GM12878 (cell line): ENCODE results near the gene KRT33A. TPM values are rescaled to one million over a fixed set of nuclear protein-coding genes. Genes with fewer than 3 reads are reported as not detected.

ENCODE experiments used
- ATAC-seq: fragments of 200-7000 bp; cut with Tn5 transposase; 3 replicates; pipeline ENCODE4 v1.9.1; 2020; ENCODE audit warnings: mild to moderate bottlenecking, moderate library complexity
- BruUV-seq: library from RNA; stranded (reverse); fragments of 400-500 nt; replicated peaks from 2 replicates; lab custom pipeline; 2021; lab: Mats Ljungman, UMichigan
- CTCF ChIA-PET: fragments of 300-600 bp; sonication (Branson Sonifier 250); formaldehyde crosslinking; extraction: SDS; loops from one replicate; lab custom pipeline; 2021; ENCODE audit warnings: inconsistent platforms; lab: Yijun Ruan, JAX
- POLR2A ChIA-PET: fragments of 350-600 bp; formaldehyde crosslinking; extraction: SDS; loops from one replicate; lab custom pipeline; 2021; ENCODE audit warnings: inconsistent platforms; lab: Charles Lee
- RAD21 ChIA-PET: fragments of 300-600 bp; sonication (Branson Sonifier 250); formaldehyde crosslinking; loops from one replicate; lab custom pipeline; 2023; ENCODE audit warnings: antibody characterized with exemption; ENCODE audit not compliant: unreplicated experiment; lab: Charles Lee
- SMC1A ChIA-PET: fragments of 300-600 bp; sonication (Branson Sonifier 250); formaldehyde crosslinking; loops from one replicate; lab custom pipeline; 2023; ENCODE audit not compliant: unreplicated experiment, uncharacterized antibody; lab: Charles Lee
- DNase-seq: peaks from one replicate; pipeline ENCODE4 v3.0.0-alpha.2; 2011; ENCODE audit warnings: low read depth, low spot score
- FAIRE-seq: peaks from 3 replicates; lab custom pipeline; 2011; peaks lifted over from hg19 to GRCh38; lab: Jason Lieb, UNC
- H2AFZ ChIP-seq: 2 replicates; pipeline ENCODE4 v1.6.0; 2011; ENCODE audit warnings: low read depth, low read length, control low read depth; ENCODE audit not compliant: control insufficient read depth
- H3K27ac ChIP-seq: 2 replicates; pipeline ENCODE4 v1.5.1; 2011; ENCODE audit warnings: control low read depth; ENCODE audit not compliant: control insufficient read depth, insufficient read depth
- H3K27me3 ChIP-seq, 2 experiments: replicated peaks in 1 of 2; 2 replicates each; pipeline versions ENCODE4 v1.6.0 to v1.6.1; 2011; ENCODE audit warnings: low read length in 1 of 2; ENCODE audit not compliant: control insufficient read depth in 2 of 2, insufficient read depth in 2 of 2
- H3K36me3 ChIP-seq, 2 experiments: 2 replicates each; pipeline ENCODE4 v1.5.1; 2011; ENCODE audit warnings: low read length in 1 of 2; ENCODE audit not compliant: control insufficient read depth in 2 of 2, insufficient read depth in 2 of 2
- H3K4me1 ChIP-seq: 2 replicates; pipeline ENCODE4 v1.6.1; 2011; ENCODE audit warnings: mild to moderate bottlenecking, low read length, moderate library complexity, mixed read lengths; ENCODE audit not compliant: control insufficient read depth, insufficient read depth
- H3K4me2 ChIP-seq: 2 replicates; pipeline ENCODE4 v1.6.0; 2011; ENCODE audit warnings: control low read depth; ENCODE audit not compliant: control insufficient read depth, insufficient read depth
- H3K4me3 ChIP-seq: fragments of 200-600 bp; sonication (generic); 2 replicates; pipeline ENCODE4 v1.5.1; 2016
- H3K79me2 ChIP-seq: 2 replicates; pipeline ENCODE4 v1.6.0; 2011; ENCODE audit warnings: low read length; ENCODE audit not compliant: control insufficient read depth, insufficient read depth
- H3K9ac ChIP-seq: 2 replicates; pipeline ENCODE4 v1.8.0; 2011; ENCODE audit warnings: low read length, control low read depth, mixed read lengths; ENCODE audit not compliant: control insufficient read depth, insufficient read depth
- H3K9me3 ChIP-seq: replicated peaks from 3 replicates; pipeline ENCODE4 v1.5.1; 2011; ENCODE audit warnings: mild to moderate bottlenecking, low read length; ENCODE audit not compliant: control insufficient read depth, insufficient read depth
- H4K20me1 ChIP-seq: 2 replicates; pipeline ENCODE4 v1.6.0; 2011; ENCODE audit not compliant: control insufficient read depth, insufficient read depth
- GABPA ChIP-seq: IDR thresholded peaks from 2 replicates; pipeline ENCODE4 v1.6.1; 2014; ENCODE audit warnings: antibody characterized with exemption, low read depth, mild to moderate bottlenecking, inconsistent platforms
- JUNB ChIP-seq: IDR thresholded peaks from 2 replicates; pipeline ENCODE4 v1.6.1; 2016; ENCODE audit warnings: antibody characterized with exemption, mild to moderate bottlenecking
- JUND ChIP-seq: IDR thresholded peaks from 2 replicates; pipeline ENCODE4 v1.6.1; 2012; ENCODE audit warnings: low read depth, mild to moderate bottlenecking, low read length, improper control_type of control experiment, moderate library complexity
- MEF2A ChIP-seq: IDR thresholded peaks from 2 replicates; pipeline ENCODE4 v1.6.1; 2011; ENCODE audit warnings: low read depth, mild to moderate bottlenecking, low read length, moderate library complexity; ENCODE audit not compliant: insufficient read depth
- POLR2AphosphoS5 ChIP-seq: IDR thresholded peaks from 2 replicates; pipeline ENCODE4 v1.6.1; 2011; ENCODE audit warnings: mild to moderate bottlenecking, low read length, inconsistent platforms
- RAD51 ChIP-seq: fragments of 450-650 bp; IDR thresholded peaks from 2 replicates; pipeline ENCODE4 v1.6.1; 2016; ENCODE audit warnings: moderate library complexity, mild to moderate bottlenecking, inconsistent platforms
- RFX5 ChIP-seq: IDR thresholded peaks from 2 replicates; pipeline ENCODE4 v1.6.1; 2011; ENCODE audit warnings: low read depth, low read length, improper control_type of control experiment
- SMAD5 ChIP-seq: IDR thresholded peaks from 2 replicates; pipeline ENCODE4 v1.6.1; 2016; ENCODE audit warnings: antibody characterized with exemption, low read depth
- SMC3 ChIP-seq: IDR thresholded peaks from 2 replicates; pipeline ENCODE4 v1.6.1; 2011; ENCODE audit warnings: low read length, improper control_type of control experiment, borderline replicate concordance
- STAT3 ChIP-seq: IDR thresholded peaks from 2 replicates; pipeline ENCODE4 v1.6.1; 2011; ENCODE audit warnings: low read depth, low read length, improper control_type of control experiment
- SUZ12 ChIP-seq: fragments of 200-600 bp; sonication (generic); IDR thresholded peaks from one replicate; pipeline ENCODE4 v1.6.1; 2018; ENCODE audit warnings: antibody characterized with exemption, mild to moderate bottlenecking; ENCODE audit not compliant: unreplicated experiment
- TCF12 ChIP-seq: IDR thresholded peaks from 2 replicates; pipeline ENCODE4 v1.6.1; 2011; ENCODE audit warnings: low read depth, mild to moderate bottlenecking, low read length
- TCF7 ChIP-seq: IDR thresholded peaks from 2 replicates; pipeline ENCODE4 v1.6.1; 2014; ENCODE audit warnings: antibody characterized with exemption, borderline replicate concordance
- YY1 ChIP-seq: IDR thresholded peaks from 2 replicates; pipeline ENCODE4 v1.6.1; 2011; ENCODE audit warnings: low read depth, mild to moderate bottlenecking, low read length
- ZBED1 ChIP-seq: IDR thresholded peaks from 2 replicates; pipeline ENCODE4 v1.6.1; 2016; ENCODE audit warnings: borderline replicate concordance
- whole genome bisulfite sequencing: methylation state at CpG from one replicate; pipeline ENCODE4 v1.1.6; 2016; ENCODE audit warnings: low lambda C conversion rate; ENCODE audit not compliant: insufficient replicate concordance, insufficient coverage; ENCODE audit errors: missing lambda C conversion rate; 5-methylcytosine and 5-hydroxymethylcytosine counted together
- in situ Hi-C: fragments of 300-500 bp; cut with MboI; formaldehyde crosslinking; loops from 9 replicates; pipeline ENCODE4 v1.14.3; 2018; ENCODE audit warnings: mixed read lengths
- intact Hi-C: fragments of 100-400 bp; cut with micrococcal nuclease; formaldehyde crosslinking; loops from one replicate; pipeline ENCODE4 v1.14.2; 2022; ENCODE audit not compliant: unreplicated experiment
- polyA plus RNA-seq, 11 experiments: library from polyadenylated mRNA; depleted of rRNA in 4 of 11; unstranded in 6 of 11; stranded (reverse) in 5 of 11; fragments of >200 nt; fragmentation: Nextera tagmentation in 4 of 11; fragmentation: Illumina TruSeq in 1 of 11; extraction: Ambion mirVana in 4 of 11; extraction: Trizol in 1 of 11; gene quantifications; 1 replicate in 1 of 11; 2 replicates in 10 of 11; pipeline versions ENCODE4 v1.2.1 to v1.2.3, GENCODE V29; 2011 to 2016; ENCODE audit warnings: inconsistent platforms in 2 of 11, missing spikeins in 2 of 11, low read depth in 1 of 11
- total RNA-seq, 4 experiments: library from RNA; depleted of rRNA in 3 of 4; stranded (reverse); fragments of >200 nt in 3 of 4; fragmentation: Illumina TruSeq in 1 of 4; extraction: Trizol in 1 of 4; gene quantifications; 2 replicates each; pipeline versions ENCODE4 v1.2.1 to v1.2.3, GENCODE V29; 2013 to 2021
- TF ChIP-seq, protein P1 (sequence below): IDR thresholded peaks from 2 replicates; pipeline ENCODE4 v1.6.1; 2012; ENCODE audit warnings: low read depth, low read length, improper control_type of control experiment
- TF ChIP-seq, protein P2 (sequence below): fragments of 150-350 bp; IDR thresholded peaks from 2 replicates; pipeline ENCODE4 v1.6.1; 2016; ENCODE audit warnings: low read depth, low read length
- TF ChIP-seq, protein P3 (sequence below): fragments of 150-350 bp; IDR thresholded peaks from 2 replicates; pipeline ENCODE4 v1.6.1; 2014; ENCODE audit warnings: mild to moderate bottlenecking, low read depth, low read length

KRT33A gene
- total and polyA plus RNA-seq, 10 of the 15 experiments (the other 5 are each of a cell fraction or from before 2014, with no cell fraction given), result not detected

DNA sequence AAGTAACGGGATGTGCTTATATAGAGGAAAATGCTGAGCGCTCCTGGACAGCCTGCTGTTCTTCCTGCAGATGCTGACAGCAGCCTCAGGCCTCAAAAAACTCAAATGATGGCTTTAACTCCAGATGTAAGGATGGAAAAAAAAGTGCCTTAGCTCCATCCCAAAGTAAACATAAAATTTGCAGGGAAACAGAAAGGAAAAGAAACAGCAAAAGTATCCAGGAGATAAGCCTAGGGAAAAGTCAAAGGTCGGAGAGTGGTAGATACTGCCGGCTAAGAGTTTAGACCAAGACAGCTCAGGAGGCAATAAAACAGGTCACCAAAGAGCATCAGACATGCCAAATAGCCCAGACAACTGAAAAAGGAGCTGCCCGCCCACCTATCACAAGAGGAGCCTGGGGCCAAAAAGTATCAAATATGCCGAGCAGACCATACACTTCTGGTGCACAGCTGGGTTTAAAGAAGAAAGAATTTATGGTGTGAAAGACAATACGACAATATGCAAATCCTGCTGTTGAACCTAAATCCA is 39.8 kb upstream of the KRT33A start:
- ATAC-seq (no peak), DNase-seq (no peak), FAIRE-seq (no peak)
- Histone ChIP-seq H2AFZ (no peak overlapping the region), H3K36me3 (no peaks in the 10 kb centered on the region), H4K20me1 (no peaks in the 10 kb centered on the region), H3K27ac (no peak overlapping the region), H3K79me2 (no peaks in the 10 kb centered on the region), H3K4me3 (no peak overlapping the region), H3K4me2 (no peak overlapping the region), H3K4me1 (no peaks in the 10 kb centered on the region), H3K9me3 (no peaks in the 10 kb centered on the region; the same call in 2 of the 3 replicates), H3K9ac (no peak overlapping the region), H3K27me3 (no peaks in the 10 kb centered on the region; a peak in 1 of 4 replicates)
- ChIA-PET SMC1A (interaction anchor here (0.8 to 1.5 kb wide), 4 partner anchors 8 to 438 kb away, joined by 3 read pairs; partner anchors contain the start of gene KRT34), POLR2A (no interaction called here), CTCF (interaction anchor here (1.2 kb wide), 1 partner anchor 68 kb away, joined by 3 read pairs; no protein-coding TSS in a partner anchor), RAD21 (no interaction called here)
- in situ Hi-C loops (no loop called here), intact Hi-C loops (no loop called here)
- no TSS peak for BruUV-seq
- 20% methylated on average over 7 of the region's 7 CpGs for WGBS
- TF ChIP-seq, protein P1, sequence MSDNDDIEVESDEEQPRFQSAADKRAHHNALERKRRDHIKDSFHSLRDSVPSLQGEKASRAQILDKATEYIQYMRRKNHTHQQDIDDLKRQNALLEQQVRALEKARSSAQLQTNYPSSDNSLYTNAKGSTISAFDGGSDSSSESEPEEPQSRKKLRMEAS, result no peak
- TF ChIP-seq SUZ12 (no peak), TCF7 (no peak), JUNB (no peak), GABPA (no peak), SMC3 (no peak), ZBED1 (no peak), RAD51 (no peak), SMAD5 (no peak), YY1 (no peak), JUND (no peak), TCF12 (no peak), RFX5 (no peak), POLR2AphosphoS5 (no peak), MEF2A (no peak), STAT3 (no peak)
- TF ChIP-seq, protein P2, sequence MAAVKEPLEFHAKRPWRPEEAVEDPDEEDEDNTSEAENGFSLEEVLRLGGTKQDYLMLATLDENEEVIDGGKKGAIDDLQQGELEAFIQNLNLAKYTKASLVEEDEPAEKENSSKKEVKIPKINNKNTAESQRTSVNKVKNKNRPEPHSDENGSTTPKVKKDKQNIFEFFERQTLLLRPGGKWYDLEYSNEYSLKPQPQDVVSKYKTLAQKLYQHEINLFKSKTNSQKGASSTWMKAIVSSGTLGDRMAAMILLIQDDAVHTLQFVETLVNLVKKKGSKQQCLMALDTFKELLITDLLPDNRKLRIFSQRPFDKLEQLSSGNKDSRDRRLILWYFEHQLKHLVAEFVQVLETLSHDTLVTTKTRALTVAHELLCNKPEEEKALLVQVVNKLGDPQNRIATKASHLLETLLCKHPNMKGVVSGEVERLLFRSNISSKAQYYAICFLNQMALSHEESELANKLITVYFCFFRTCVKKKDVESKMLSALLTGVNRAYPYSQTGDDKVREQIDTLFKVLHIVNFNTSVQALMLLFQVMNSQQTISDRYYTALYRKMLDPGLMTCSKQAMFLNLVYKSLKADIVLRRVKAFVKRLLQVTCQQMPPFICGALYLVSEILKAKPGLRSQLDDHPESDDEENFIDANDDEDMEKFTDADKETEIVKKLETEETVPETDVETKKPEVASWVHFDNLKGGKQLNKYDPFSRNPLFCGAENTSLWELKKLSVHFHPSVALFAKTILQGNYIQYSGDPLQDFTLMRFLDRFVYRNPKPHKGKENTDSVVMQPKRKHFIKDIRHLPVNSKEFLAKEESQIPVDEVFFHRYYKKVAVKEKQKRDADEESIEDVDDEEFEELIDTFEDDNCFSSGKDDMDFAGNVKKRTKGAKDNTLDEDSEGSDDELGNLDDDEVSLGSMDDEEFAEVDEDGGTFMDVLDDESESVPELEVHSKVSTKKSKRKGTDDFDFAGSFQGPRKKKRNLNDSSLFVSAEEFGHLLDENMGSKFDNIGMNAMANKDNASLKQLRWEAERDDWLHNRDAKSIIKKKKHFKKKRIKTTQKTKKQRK, result no peak
- TF ChIP-seq, protein P3, sequence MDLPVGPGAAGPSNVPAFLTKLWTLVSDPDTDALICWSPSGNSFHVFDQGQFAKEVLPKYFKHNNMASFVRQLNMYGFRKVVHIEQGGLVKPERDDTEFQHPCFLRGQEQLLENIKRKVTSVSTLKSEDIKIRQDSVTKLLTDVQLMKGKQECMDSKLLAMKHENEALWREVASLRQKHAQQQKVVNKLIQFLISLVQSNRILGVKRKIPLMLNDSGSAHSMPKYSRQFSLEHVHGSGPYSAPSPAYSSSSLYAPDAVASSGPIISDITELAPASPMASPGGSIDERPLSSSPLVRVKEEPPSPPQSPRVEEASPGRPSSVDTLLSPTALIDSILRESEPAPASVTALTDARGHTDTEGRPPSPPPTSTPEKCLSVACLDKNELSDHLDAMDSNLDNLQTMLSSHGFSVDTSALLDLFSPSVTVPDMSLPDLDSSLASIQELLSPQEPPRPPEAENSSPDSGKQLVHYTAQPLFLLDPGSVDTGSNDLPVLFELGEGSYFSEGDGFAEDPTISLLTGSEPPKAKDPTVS, result no peak
